ENCODE measurements around the gene TMEM145.

DNA sequence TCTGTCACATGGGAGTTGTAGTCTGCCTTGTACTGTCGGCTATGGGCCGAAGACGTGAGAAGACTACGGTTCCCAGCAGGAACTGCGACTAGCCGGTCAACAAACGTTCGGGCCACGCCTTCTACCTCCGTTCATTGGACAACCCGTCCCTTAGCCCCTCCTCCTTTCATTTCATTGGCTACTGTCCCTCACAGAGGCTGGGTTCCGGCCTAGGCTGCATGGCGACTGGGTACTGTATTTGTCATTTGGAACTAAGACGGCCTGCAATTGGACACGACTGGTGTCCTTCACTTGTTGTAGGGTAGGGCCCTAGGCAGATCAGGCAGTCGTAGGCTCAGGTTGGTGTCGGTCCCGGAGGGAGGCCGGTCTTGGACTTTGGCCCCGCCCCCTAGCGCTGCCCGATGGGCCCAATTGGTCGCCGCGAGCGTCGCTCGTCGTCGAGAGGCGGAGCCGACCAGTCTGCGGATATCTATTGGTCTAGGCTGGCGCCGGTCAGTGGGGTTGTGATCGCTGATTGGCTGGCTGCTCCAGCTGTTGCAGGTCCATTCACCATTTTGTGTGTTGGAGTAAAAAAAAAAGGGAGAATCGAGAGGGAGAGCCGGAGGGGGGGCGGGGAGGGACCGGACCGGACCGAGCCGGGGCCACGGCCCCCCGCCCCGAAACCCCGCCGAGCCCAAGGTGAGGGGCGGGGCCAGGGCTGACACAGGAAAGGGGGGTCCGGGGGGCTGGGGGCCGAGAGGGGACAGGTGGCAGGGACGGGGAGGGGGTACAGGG, 44.2 kb upstream of the TMEM145 start, which contains the start of gene CIC:
- TF ChIP-seq, protein P1, sequence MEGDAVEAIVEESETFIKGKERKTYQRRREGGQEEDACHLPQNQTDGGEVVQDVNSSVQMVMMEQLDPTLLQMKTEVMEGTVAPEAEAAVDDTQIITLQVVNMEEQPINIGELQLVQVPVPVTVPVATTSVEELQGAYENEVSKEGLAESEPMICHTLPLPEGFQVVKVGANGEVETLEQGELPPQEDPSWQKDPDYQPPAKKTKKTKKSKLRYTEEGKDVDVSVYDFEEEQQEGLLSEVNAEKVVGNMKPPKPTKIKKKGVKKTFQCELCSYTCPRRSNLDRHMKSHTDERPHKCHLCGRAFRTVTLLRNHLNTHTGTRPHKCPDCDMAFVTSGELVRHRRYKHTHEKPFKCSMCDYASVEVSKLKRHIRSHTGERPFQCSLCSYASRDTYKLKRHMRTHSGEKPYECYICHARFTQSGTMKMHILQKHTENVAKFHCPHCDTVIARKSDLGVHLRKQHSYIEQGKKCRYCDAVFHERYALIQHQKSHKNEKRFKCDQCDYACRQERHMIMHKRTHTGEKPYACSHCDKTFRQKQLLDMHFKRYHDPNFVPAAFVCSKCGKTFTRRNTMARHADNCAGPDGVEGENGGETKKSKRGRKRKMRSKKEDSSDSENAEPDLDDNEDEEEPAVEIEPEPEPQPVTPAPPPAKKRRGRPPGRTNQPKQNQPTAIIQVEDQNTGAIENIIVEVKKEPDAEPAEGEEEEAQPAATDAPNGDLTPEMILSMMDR (conservative IDR thresholded peaks at IDR 0.05; ENCODE audit: low read depth, low read length): no peak
- TF ChIP-seq EZH2 (IDR thresholded peaks at IDR 0.05; ENCODE audit: borderline replicate concordance, low read depth, low read length, poor library complexity, severe bottlenecking): no peak

Data from A673 (cell line).